Neural cell (in vitro differentiated cells): ENCODE results near the gene ZXDC.

Experiments used
- CTCF ChIP-seq: fragments of 450-650 bp; IDR thresholded peaks from 2 replicates; pipeline ENCODE4 v1.5.1; 2014; ENCODE audit warnings: antibody characterized with exemption, mild to moderate bottlenecking, moderate library complexity; ENCODE audit not compliant: poor library complexity, severe bottlenecking
- EZH2 ChIP-seq: fragments of 200-600, 300-800 bp; shearing (Covaris generic), sonication (generic); IDR thresholded peaks from 2 replicates; pipeline ENCODE4 v1.6.1; 2014; ENCODE audit warnings: antibody characterized with exemption, low read length, borderline replicate concordance, mild to moderate bottlenecking; ENCODE audit not compliant: insufficient read depth, poor library complexity, severe bottlenecking
- POLR2AphosphoS5 ChIP-seq: IDR thresholded peaks from 2 replicates; pipeline ENCODE4 v1.6.1; 2012
- REST ChIP-seq: IDR thresholded peaks from 2 replicates; pipeline ENCODE4 v1.6.1; 2012; ENCODE audit warnings: borderline replicate concordance

- TF ChIP-seq CTCF (no peak), EZH2 (no peak), REST (no peak), POLR2AphosphoS5 (no peak)
These were observed 81.3 kb downstream of the ZXDC start, which contains the start of gene CFAP100 for GRCh38 chr3:126394179-126394976.
